ENCODE measurements around the gene RIPK4. TPM values are rescaled to one million over a fixed set of nuclear protein-coding genes. Genes with fewer than 3 reads are reported as not detected.
"Not testable (repeated sequence)": the region's sequence is repeated elsewhere in the genome, so short reads cannot be mapped to it uniquely, and the experiment has no call there.

The RIPK4 gene
- total and polyA plus RNA-seq, 2 of the 13 experiments (the other 11 are each of a cell fraction or from before 2014, with no cell fraction given): 3.1 to 4.9 TPM

DNA sequence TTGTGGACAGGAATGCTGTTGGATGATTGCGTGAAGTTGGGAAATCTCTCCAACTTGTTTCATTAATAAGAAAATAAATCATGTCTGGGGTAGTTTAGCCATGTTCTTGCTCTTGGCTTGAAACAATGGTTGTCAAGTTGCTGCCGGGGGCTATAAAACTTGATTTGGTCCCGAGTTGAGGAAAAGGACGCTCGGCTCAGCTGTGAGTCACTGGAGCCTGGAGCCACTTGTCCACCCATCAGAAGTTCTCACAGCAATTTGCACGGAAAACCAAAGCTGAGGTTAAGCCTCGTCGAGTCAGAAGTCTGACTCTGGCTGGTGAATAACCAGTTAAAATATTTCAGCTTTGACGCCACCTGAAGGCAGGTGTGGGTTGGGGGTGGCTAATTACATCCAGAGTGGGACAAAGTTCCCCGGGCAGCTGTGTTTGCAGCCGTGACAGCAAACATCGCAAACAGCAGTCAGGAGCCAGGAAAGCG, 19.7 kb upstream of the RIPK4 start (continued):
- TF ChIP-seq NR2F6 (IDR thresholded peaks at IDR 0.05) (no peak), NR2F6 (CRISPR knock-in tag; IDR thresholded peaks at IDR 0.05) (no peak), MATR3 (CRISPR knock-in tag; IDR thresholded peaks at IDR 0.05) (no peak), TBX2 (CRISPR knock-in tag; IDR thresholded peaks at IDR 0.05; ENCODE audit: borderline replicate concordance) (peak; percentile 64), KLF15 (CRISPR knock-in tag; IDR thresholded peaks at IDR 0.05; ENCODE audit: borderline replicate concordance) (no peak), PAWR (CRISPR knock-in tag; IDR thresholded peaks at IDR 0.05; ENCODE audit: borderline replicate concordance) (no peak), ZNF207 (IDR thresholded peaks at IDR 0.05; ENCODE audit: borderline replicate concordance) (no peak), RARG (CRISPR knock-in tag; IDR thresholded peaks at IDR 0.05; ENCODE audit: low read depth) (no peak), HOXA3 (CRISPR knock-in tag; IDR thresholded peaks at IDR 0.05) (no peak), ZEB1 (IDR thresholded peaks at IDR 0.05; ENCODE audit: insufficient replicate concordance, low read depth) (peak; percentile 86)
- TF ChIP-seq, protein P1, sequence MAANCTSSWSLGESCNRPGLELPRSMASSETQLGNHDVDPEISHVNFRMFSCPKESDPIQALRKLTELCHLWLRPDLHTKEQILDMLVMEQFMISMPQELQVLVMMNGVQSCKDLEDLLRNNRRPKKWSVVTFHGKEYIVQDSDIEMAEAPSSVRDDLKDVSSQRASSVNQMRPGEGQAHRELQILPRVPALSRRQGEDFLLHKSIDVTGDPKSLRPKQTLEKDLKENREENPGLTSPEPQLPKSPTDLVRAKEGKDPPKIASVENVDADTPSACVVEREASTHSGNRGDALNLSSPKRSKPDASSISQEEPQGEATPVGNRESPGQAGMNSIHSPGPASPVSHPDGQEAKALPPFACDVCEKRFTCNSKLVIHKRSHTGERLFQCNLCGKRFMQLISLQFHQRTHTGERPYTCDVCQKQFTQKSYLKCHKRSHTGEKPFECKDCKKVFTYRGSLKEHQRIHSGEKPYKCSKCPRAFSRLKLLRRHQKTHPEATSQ (CRISPR knock-in tag; IDR thresholded peaks at IDR 0.05; ENCODE audit: borderline replicate concordance): no peak
- TF ChIP-seq, protein P2, sequence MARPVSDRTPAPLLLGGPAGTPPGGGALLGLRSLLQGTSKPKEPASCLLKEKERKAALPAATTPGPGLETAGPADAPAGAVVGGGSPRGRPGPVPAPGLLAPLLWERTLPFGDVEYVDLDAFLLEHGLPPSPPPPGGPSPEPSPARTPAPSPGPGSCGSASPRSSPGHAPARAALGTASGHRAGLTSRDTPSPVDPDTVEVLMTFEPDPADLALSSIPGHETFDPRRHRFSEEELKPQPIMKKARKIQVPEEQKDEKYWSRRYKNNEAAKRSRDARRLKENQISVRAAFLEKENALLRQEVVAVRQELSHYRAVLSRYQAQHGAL (CRISPR knock-in tag; IDR thresholded peaks at IDR 0.05; ENCODE audit: not compliant biosample characterization): no peak
- TF ChIP-seq, protein P3, sequence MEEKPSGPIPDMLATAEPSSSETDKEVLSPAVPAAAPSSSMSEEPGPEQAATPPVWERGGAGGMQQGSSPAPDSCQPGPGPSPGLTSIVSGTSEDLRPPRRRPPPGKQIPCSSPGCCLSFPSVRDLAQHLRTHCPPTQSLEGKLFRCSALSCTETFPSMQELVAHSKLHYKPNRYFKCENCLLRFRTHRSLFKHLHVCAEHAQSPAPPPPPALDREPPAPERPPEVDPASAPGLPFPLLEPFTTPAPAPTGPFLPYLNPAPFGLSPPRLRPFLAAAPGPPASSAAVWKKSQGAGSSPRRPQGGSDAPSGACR (CRISPR knock-in tag; IDR thresholded peaks at IDR 0.05): no peak
- TF ChIP-seq, protein P4, sequence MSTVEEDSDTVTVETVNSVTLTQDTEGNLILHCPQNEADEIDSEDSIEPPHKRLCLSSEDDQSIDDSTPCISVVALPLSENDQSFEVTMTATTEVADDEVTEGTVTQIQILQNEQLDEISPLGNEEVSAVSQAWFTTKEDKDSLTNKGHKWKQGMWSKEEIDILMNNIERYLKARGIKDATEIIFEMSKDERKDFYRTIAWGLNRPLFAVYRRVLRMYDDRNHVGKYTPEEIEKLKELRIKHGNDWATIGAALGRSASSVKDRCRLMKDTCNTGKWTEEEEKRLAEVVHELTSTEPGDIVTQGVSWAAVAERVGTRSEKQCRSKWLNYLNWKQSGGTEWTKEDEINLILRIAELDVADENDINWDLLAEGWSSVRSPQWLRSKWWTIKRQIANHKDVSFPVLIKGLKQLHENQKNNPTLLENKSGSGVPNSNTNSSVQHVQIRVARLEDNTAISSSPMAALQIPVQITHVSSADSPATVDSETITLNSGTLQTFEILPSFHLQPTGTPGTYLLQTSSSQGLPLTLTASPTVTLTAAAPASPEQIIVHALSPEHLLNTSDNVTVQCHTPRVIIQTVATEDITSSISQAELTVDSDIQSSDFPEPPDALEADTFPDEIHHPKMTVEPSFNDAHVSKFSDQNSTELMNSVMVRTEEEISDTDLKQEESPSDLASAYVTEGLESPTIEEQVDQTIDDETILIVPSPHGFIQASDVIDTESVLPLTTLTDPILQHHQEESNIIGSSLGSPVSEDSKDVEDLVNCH (CRISPR knock-in tag; IDR thresholded peaks at IDR 0.05): no peak

DNA sequence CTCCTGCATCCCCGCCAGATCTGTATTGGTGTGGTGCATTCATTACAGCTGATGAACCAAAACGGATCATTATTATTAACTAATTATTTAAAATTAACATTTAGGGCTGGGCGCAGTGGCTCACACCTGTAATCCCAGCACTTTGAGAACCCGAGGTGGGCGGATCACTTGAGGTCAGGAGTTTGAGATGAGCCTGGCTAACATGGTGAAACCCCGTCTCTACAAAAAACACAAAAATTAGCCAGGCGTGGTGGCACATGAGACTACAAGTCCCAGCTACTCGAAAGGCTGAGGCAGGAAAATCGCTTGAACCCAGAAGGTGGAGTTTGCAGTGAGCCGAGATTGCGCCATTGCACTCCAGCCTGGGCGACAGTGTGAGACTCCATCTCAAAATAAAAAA, 18.4 kb upstream of the RIPK4 start:
- H3K4me3 ChIP-seq (replicated peaks in 1 of 3; ENCODE audit: insufficient read depth in 1 of 3, low read depth in 2 of 3, low read length in 3 of 3); H2AFZ ChIP-seq (ENCODE audit: low read length); in situ Hi-C loops (cut with HindIII; ENCODE audit: extremely low pct_ligation_motif_present, low pct_unique_long_range_greater_than_20kb); POLR2A ChIA-PET; H3K9ac ChIP-seq (ENCODE audit: insufficient read depth, low read depth, low read length); H3K27me3 ChIP-seq (ENCODE audit: control insufficient read depth in 1 of 2, insufficient read depth in 2 of 2, low read length in 2 of 2); DNase-seq (ENCODE audit: low spot score); H4K20me1 ChIP-seq (ENCODE audit: insufficient read depth, low read length); H3K27ac ChIP-seq (ENCODE audit: extremely low read length, insufficient read depth, low read length); ATAC-seq; H3K36me3 ChIP-seq (replicated peaks in 1 of 2; ENCODE audit: control insufficient read depth in 1 of 2, insufficient read depth in 2 of 2, low read length in 2 of 2); FAIRE-seq; H3K9me3 ChIP-seq (ENCODE audit: low read length); H3K4me2 ChIP-seq (ENCODE audit: low read depth, low read length); H3K79me2 ChIP-seq (ENCODE audit: insufficient read depth, low read length); intact Hi-C loops (cut with micrococcal nuclease; ENCODE audit: unreplicated experiment); CTCF ChIA-PET (ENCODE audit: low intra/inter-chr PET ratio, low total read pairs); BruUV-seq (replicated peaks): not testable (repeated sequence)
- WGBS (ENCODE audit: low lambda C conversion rate): 46% methylated on average over 12 of the region's 12 CpGs
- peaks cover 39% of the 10 kb centered on the region for H3K4me1 ChIP-seq (ENCODE audit: insufficient read depth, low read length)
